H9 (cell line): ENCODE data around the gene KRT78. TPM values are rescaled to one million over a fixed set of nuclear protein-coding genes. Genes with fewer than 3 reads are reported as not detected.

ENCODE experiments used
- DNase-seq: peaks from one replicate; pipeline ENCODE4 v3.0.0-alpha.2; 2017
- H2AFZ ChIP-seq: one replicate; pipeline ENCODE4 v1.6.1; 2013; ENCODE audit warnings: mild to moderate bottlenecking, low read length, control low read depth, moderate library complexity
- H2AK5ac ChIP-seq: 2 replicates; pipeline ENCODE4 v1.6.1; 2013; ENCODE audit warnings: low read length, control low read depth, mixed read lengths; ENCODE audit not compliant: insufficient read length
- H2BK120ac ChIP-seq: one replicate; pipeline ENCODE4 v1.6.1; 2013; ENCODE audit warnings: low read depth, mild to moderate bottlenecking, low read length, control low read depth, inconsistent platforms; ENCODE audit not compliant: poor library complexity, severe bottlenecking
- H2BK12ac ChIP-seq: 2 replicates; pipeline ENCODE4 v1.6.1; 2013; ENCODE audit warnings: low read length, control low read depth, mixed read lengths, low read depth; ENCODE audit not compliant: insufficient read length
- H2BK15ac ChIP-seq: 2 replicates; pipeline ENCODE4 v1.6.1; 2013; ENCODE audit warnings: low read depth, low read length, control low read depth
- H2BK20ac ChIP-seq: one replicate; pipeline ENCODE4 v1.6.1; 2013; ENCODE audit warnings: low read depth, mild to moderate bottlenecking, low read length, control low read depth, inconsistent platforms; ENCODE audit not compliant: poor library complexity, severe bottlenecking
- H2BK5ac ChIP-seq: 2 replicates; pipeline ENCODE4 v1.6.1; 2013; ENCODE audit warnings: low read length, control low read depth, mixed read lengths; ENCODE audit not compliant: insufficient read length
- H3K14ac ChIP-seq: 2 replicates; pipeline ENCODE4 v1.6.1; 2013; ENCODE audit warnings: low read length, control low read depth; ENCODE audit not compliant: insufficient read depth
- H3K18ac ChIP-seq: 2 replicates; pipeline ENCODE4 v1.6.1; 2013; ENCODE audit warnings: low read depth, mild to moderate bottlenecking, mixed read lengths, low read length, control low read depth; ENCODE audit not compliant: insufficient read length
- H3K23ac ChIP-seq: 2 replicates; pipeline ENCODE4 v1.6.1; 2013; ENCODE audit warnings: low read length, control low read depth, mixed read lengths, low read depth; ENCODE audit not compliant: insufficient read length
- H3K23me2 ChIP-seq: 2 replicates; pipeline ENCODE4 v1.6.1; 2013; ENCODE audit warnings: low read depth, mild to moderate bottlenecking, mixed read lengths, low read length, control low read depth; ENCODE audit not compliant: insufficient read length, poor library complexity, severe bottlenecking
- H3K27ac ChIP-seq: 2 replicates; pipeline ENCODE4 v1.5.1; 2013; ENCODE audit warnings: low read length, control low read depth, mixed read lengths, low read depth; ENCODE audit not compliant: insufficient read length
- H3K27me3 ChIP-seq: 2 replicates; pipeline ENCODE4 v1.6.1; 2013; ENCODE audit warnings: low read length, control low read depth, inconsistent platforms; ENCODE audit not compliant: insufficient read depth
- H3K4ac ChIP-seq: 2 replicates; pipeline ENCODE4 v1.6.1; 2013; ENCODE audit warnings: low read depth, mild to moderate bottlenecking, control low read depth, inconsistent platforms, low read length, moderate library complexity
- H3K4me1 ChIP-seq: 2 replicates; pipeline ENCODE4 v1.6.1; 2013; ENCODE audit warnings: low read length, control low read depth, inconsistent platforms; ENCODE audit not compliant: insufficient read depth
- H3K4me2 ChIP-seq: 2 replicates; pipeline ENCODE4 v1.6.1; 2013; ENCODE audit warnings: low read length, control low read depth, mixed read lengths; ENCODE audit not compliant: insufficient read length, insufficient read depth
- H3K56ac ChIP-seq: 2 replicates; pipeline ENCODE4 v1.6.1; 2013; ENCODE audit warnings: low read depth, mild to moderate bottlenecking, mixed read lengths, low read length, control low read depth; ENCODE audit not compliant: insufficient read length
- H3K79me1 ChIP-seq: 2 replicates; pipeline ENCODE4 v1.6.1; 2013; ENCODE audit warnings: low read depth, mild to moderate bottlenecking, moderate library complexity, low read length, control low read depth, inconsistent platforms; ENCODE audit not compliant: insufficient read depth, poor library complexity, severe bottlenecking
- H3K79me2 ChIP-seq: 2 replicates; pipeline ENCODE4 v1.6.1; 2013; ENCODE audit warnings: low read length, control low read depth, inconsistent platforms; ENCODE audit not compliant: insufficient read depth
- H3K9ac ChIP-seq: 2 replicates; pipeline ENCODE4 v1.6.1; 2013; ENCODE audit warnings: low read length, control low read depth, mixed read lengths; ENCODE audit not compliant: insufficient read length; ENCODE audit errors: extremely low read depth
- H3K9me3 ChIP-seq: one replicate; pipeline ENCODE4 v1.6.1; 2013; ENCODE audit warnings: low read depth, low read length, inconsistent platforms; ENCODE audit not compliant: control insufficient read depth
- H3T11ph ChIP-seq: one replicate; pipeline ENCODE4 v1.6.1; 2013; ENCODE audit warnings: mild to moderate bottlenecking, low read length, control low read depth, inconsistent platforms
- H4K20me1 ChIP-seq: one replicate; pipeline ENCODE4 v1.6.1; 2013; ENCODE audit not compliant: control insufficient read depth, insufficient read length, insufficient read depth
- H4K5ac ChIP-seq: 2 replicates; pipeline ENCODE4 v1.6.1; 2013; ENCODE audit warnings: low read depth, mild to moderate bottlenecking, mixed read lengths, low read length, control low read depth; ENCODE audit not compliant: insufficient read length
- H4K8ac ChIP-seq: replicated peaks from 2 replicates; pipeline ENCODE4 v1.6.1; 2013; ENCODE audit warnings: low read length, control low read depth, mixed read lengths, low read depth; ENCODE audit not compliant: insufficient read length
- H4K91ac ChIP-seq: 2 replicates; pipeline ENCODE4 v1.6.1; 2013; ENCODE audit warnings: low read depth, mild to moderate bottlenecking, moderate library complexity, mixed read lengths, low read length, control low read depth; ENCODE audit not compliant: insufficient read length
- H3K27ac Mint-ChIP-seq, 3 experiments: 2 replicates in 2 of 3; 3 replicates in 1 of 3; pipeline ENCODE4 v1.8.0; 2020 to 2021; ENCODE audit warnings: mixed read lengths in 3 of 3, mild to moderate bottlenecking in 1 of 3, moderate library complexity in 1 of 3
- H3K27me3 Mint-ChIP-seq: 2 replicates; pipeline ENCODE4 v1.8.0; 2021; ENCODE audit warnings: low read depth, mild to moderate bottlenecking, moderate library complexity, mixed read lengths
- H3K36me3 Mint-ChIP-seq, 3 experiments: 2 replicates in 2 of 3; 3 replicates in 1 of 3; pipeline ENCODE4 v1.8.0; 2020 to 2021; ENCODE audit warnings: low read depth in 3 of 3, mixed read lengths in 3 of 3; ENCODE audit not compliant: insufficient read depth in 1 of 3
- H3K4me1 Mint-ChIP-seq, 2 experiments: 2 replicates each; pipeline ENCODE4 v1.8.0; 2020; ENCODE audit warnings: mixed read lengths in 2 of 2
- H3K4me3 Mint-ChIP-seq, 2 experiments: 2 replicates in 1 of 2; 3 replicates in 1 of 2; pipeline ENCODE4 v1.8.0; 2020 to 2021; ENCODE audit warnings: mild to moderate bottlenecking in 2 of 2, mixed read lengths in 2 of 2, moderate library complexity in 1 of 2
- H3K9me3 Mint-ChIP-seq, 2 experiments: 2 replicates in 1 of 2; 3 replicates in 1 of 2; pipeline ENCODE4 v1.8.0; 2020; ENCODE audit warnings: mild to moderate bottlenecking in 2 of 2, mixed read lengths in 2 of 2, moderate library complexity in 1 of 2
- CTCF ChIP-seq: fragments of 200-600 bp; sonication (generic); conservative IDR thresholded peaks from 3 replicates; pipeline ENCODE4 v1.8.0; 2021; ENCODE audit warnings: antibody characterized with exemption, mild to moderate bottlenecking
- WGBS: extraction: QIAGEN DNeasy Blood & Tissue Kit; methylation state at CpG from one replicate; pipeline ENCODE4 v1.1.7; 2013; ENCODE audit warnings: missing lambda C conversion rate, low lambda C conversion rate, mixed read lengths; ENCODE audit not compliant: insufficient read length; ENCODE audit errors: extremely low coverage; 5-methylcytosine and 5-hydroxymethylcytosine counted together
- total RNA-seq: library from RNA; stranded (reverse); gene quantifications from 2 replicates; pipeline ENCODE4 v1.2.1, GENCODE V29; 2021

The KRT78 gene
- total RNA-seq, 1 experiment from 2014 or later, result not detected

- H3K9ac ChIP-seq, result no peak overlapping the region
- no peak overlapping the region for H2AK5ac ChIP-seq
- no peak overlapping the region for H2BK5ac ChIP-seq
- H3K23ac ChIP-seq, result no peak overlapping the region
- no peak overlapping the region for H4K91ac ChIP-seq
- H3T11ph ChIP-seq, result no peak overlapping the region
- DNase-seq, result no peak
- peaks cover 7% of the 10 kb centered on the region for H3K27me3 Mint-ChIP-seq
- peaks cover 3 to 10% of the 10 kb centered on the region in 2 experiments; a peak in 3 of 4 replicates for H3K4me1 Mint-ChIP-seq
- H4K20me1 ChIP-seq, result no peaks in the 10 kb centered on the region
- H3K79me2 ChIP-seq, result no peaks in the 10 kb centered on the region
- H2BK15ac ChIP-seq, result no peak overlapping the region
- H3K27ac Mint-ChIP-seq, result no peak overlapping the region
- TF ChIP-seq CTCF, result 0 out of 3 replicates have a peak, but pooled peaks have one; percentile 0
- H3K9me3 ChIP-seq, result no peaks in the 10 kb centered on the region
- no peak overlapping the region for H3K18ac ChIP-seq
- H3K27me3 ChIP-seq, result no peaks in the 10 kb centered on the region
- H3K9me3 Mint-ChIP-seq, result no peaks in the 10 kb centered on the region; a peak in 1 of 5 replicates
- H3K14ac ChIP-seq, result no peak overlapping the region; the same call in 1 of the 2 replicates
- H2AFZ ChIP-seq, result no peak overlapping the region
- H2BK12ac ChIP-seq, result no peak overlapping the region
- H2BK20ac ChIP-seq, result no peak overlapping the region
- H3K56ac ChIP-seq, result no peak overlapping the region
- no peak overlapping the region for H2BK120ac ChIP-seq
- no CpG with 5 or more reads among the region's 12 CpGs for WGBS
- H4K5ac ChIP-seq, result no peak overlapping the region
- H3K4me1 ChIP-seq, result no peaks in the 10 kb centered on the region
- H3K79me1 ChIP-seq, result no peaks in the 10 kb centered on the region
- no peak overlapping the region for H3K4me3 Mint-ChIP-seq
- H3K27ac ChIP-seq, result no peak overlapping the region
- no peak overlapping the region for H3K4me2 ChIP-seq
- H4K8ac ChIP-seq, result no peak overlapping the region
- H3K23me2 ChIP-seq, result no peaks in the 10 kb centered on the region
- no peak overlapping the region for H3K4ac ChIP-seq
- no peaks in the 10 kb centered on the region for H3K36me3 Mint-ChIP-seq
Measured at GRCh38 chr12:52791271-52792184, 57.3 kb downstream of the KRT78 start.
